HepG2 (cell line): ENCODE measurements around the gene ZNF608. TPM values are rescaled to one million over a fixed set of nuclear protein-coding genes. Genes with fewer than 3 reads are reported as not detected.

Experiments used
- ATAC-seq: fragments of 200-7000 bp; cut with Tn5 transposase; 3 replicates; pipeline ENCODE4 v1.9.1; 2020; ENCODE audit warnings: mild to moderate bottlenecking, moderate library complexity
- BruUV-seq: library from RNA; stranded (reverse); fragments of 400-500 nt; replicated peaks from 2 replicates; lab custom pipeline; 2021; lab: Mats Ljungman, UMichigan
- CTCF ChIA-PET: fragments of 300-600 bp; formaldehyde crosslinking; extraction: SDS; loops from one replicate; lab custom pipeline; 2021; ENCODE audit warnings: low total read pairs, inconsistent platforms, low intra/inter-chr PET ratio; lab: Yijun Ruan, JAX
- POLR2A ChIA-PET: fragments of 350-600 bp; sonication (Branson Sonifier 250); formaldehyde crosslinking; loops from one replicate; lab custom pipeline; 2020; ENCODE audit warnings: antibody characterized with exemption, inconsistent platforms; lab: Yijun Ruan, JAX
- DNase-seq: peaks from one replicate; pipeline ENCODE4 v3.0.0-alpha.2; 2015; ENCODE audit warnings: low spot score
- FAIRE-seq: peaks from 3 replicates; lab custom pipeline; 2011; peaks lifted over from hg19 to GRCh38; lab: Jason Lieb, UNC
- H2AFZ ChIP-seq: one replicate; pipeline ENCODE4 v1.6.1; 2011; ENCODE audit warnings: low read length, inconsistent platforms
- H3K27ac ChIP-seq: fragments of 300-600 bp; 3 replicates; pipeline ENCODE4 v1.8.0; 2011; ENCODE audit warnings: mixed run types, mild to moderate bottlenecking, mixed read lengths, low read length, inconsistent platforms; ENCODE audit not compliant: insufficient read depth; ENCODE audit errors: extremely low read length
- H3K27me3 ChIP-seq, 2 experiments: fragments of 200-600 bp in 1 of 2; 2 replicates in 1 of 2; 3 replicates in 1 of 2; pipeline versions ENCODE4 v1.6.0 to v1.8.0; 2011; ENCODE audit warnings: low read length in 2 of 2, mild to moderate bottlenecking in 2 of 2, moderate library complexity in 2 of 2, inconsistent platforms in 1 of 2; ENCODE audit not compliant: insufficient read depth in 2 of 2, control insufficient read depth in 1 of 2
- H3K36me3 ChIP-seq, 2 experiments: fragments of 200-600 bp in 1 of 2; replicated peaks in 1 of 2; 2 replicates in 1 of 2; 3 replicates in 1 of 2; pipeline versions ENCODE4 v1.5.1 to v1.8.0; 2011; ENCODE audit warnings: low read length in 2 of 2, inconsistent platforms in 1 of 2; ENCODE audit not compliant: insufficient read depth in 2 of 2, control insufficient read depth in 1 of 2
- H3K4me1 ChIP-seq: 2 replicates; pipeline ENCODE4 v1.5.1; 2012; ENCODE audit warnings: low read length, inconsistent platforms; ENCODE audit not compliant: insufficient read depth
- H3K4me2 ChIP-seq: 2 replicates; pipeline ENCODE4 v1.6.0; 2011; ENCODE audit warnings: low read depth, low read length, inconsistent platforms
- H3K4me3 ChIP-seq, 3 experiments: fragments of 200-600 bp in 1 of 3; sonication (generic), shearing (Covaris generic) in 1 of 3; replicated peaks in 1 of 3; 2 replicates each; pipeline ENCODE4 v1.5.1; 2011 to 2016; ENCODE audit warnings: low read length in 3 of 3, inconsistent platforms in 2 of 3, low read depth in 2 of 3, mild to moderate bottlenecking in 2 of 3, control low read depth in 1 of 3, mixed read lengths in 1 of 3; ENCODE audit not compliant: insufficient read depth in 1 of 3
- H3K79me2 ChIP-seq: one replicate; pipeline ENCODE4 v1.6.1; 2011; ENCODE audit warnings: low read length, inconsistent platforms; ENCODE audit not compliant: insufficient read depth
- H3K9ac ChIP-seq: 2 replicates; pipeline ENCODE4 v1.6.0; 2011; ENCODE audit warnings: mild to moderate bottlenecking, low read depth, low read length, inconsistent platforms; ENCODE audit not compliant: insufficient read depth
- H3K9me3 ChIP-seq: 2 replicates; pipeline ENCODE4 v1.5.1; 2012; ENCODE audit warnings: mild to moderate bottlenecking, low read length
- H4K20me1 ChIP-seq: 2 replicates; pipeline ENCODE4 v1.6.0; 2011; ENCODE audit warnings: inconsistent platforms, mild to moderate bottlenecking, low read length, moderate library complexity; ENCODE audit not compliant: insufficient read depth
- CBX1 ChIP-seq: IDR thresholded peaks from one replicate; pipeline ENCODE4 v1.6.1; 2016; ENCODE audit warnings: antibody characterized with exemption, low read depth
- CHCHD3 ChIP-seq: sonication (generic); formaldehyde crosslinking; IDR thresholded peaks from 2 replicates; pipeline ENCODE4 v1.8.0; 2022; ENCODE audit warnings: mild to moderate bottlenecking, missing genetic modification reagents, moderate library complexity
- DDIT3 ChIP-seq: sonication (generic); formaldehyde crosslinking; IDR thresholded peaks from 2 replicates; pipeline ENCODE4 v1.4.0; 2020; ENCODE audit warnings: mild to moderate bottlenecking, missing genetic modification reagents
- GATAD2A ChIP-seq: IDR thresholded peaks from 2 replicates; pipeline ENCODE4 v1.6.1; 2016
- GFI1 ChIP-seq: sonication (generic); formaldehyde crosslinking; IDR thresholded peaks from 2 replicates; pipeline ENCODE4 v1.5.0; 2020; ENCODE audit warnings: missing genetic modification reagents, mild to moderate bottlenecking, borderline replicate concordance
- GPN1 ChIP-seq: sonication (generic); formaldehyde crosslinking; IDR thresholded peaks from 2 replicates; pipeline ENCODE4 v1.5.1; 2020; ENCODE audit warnings: missing genetic modification reagents, borderline replicate concordance
- MYNN ChIP-seq: sonication (generic); formaldehyde crosslinking; IDR thresholded peaks from 2 replicates; pipeline ENCODE4 v1.4.0; 2020; ENCODE audit warnings: mild to moderate bottlenecking, low read depth, missing genetic modification reagents
- PLSCR1 ChIP-seq: sonication (generic); formaldehyde crosslinking; IDR thresholded peaks from 2 replicates; pipeline ENCODE4 v1.5.0; 2020; ENCODE audit warnings: missing genetic modification reagents, mild to moderate bottlenecking, borderline replicate concordance
- ZBTB3 ChIP-seq: sonication (generic); formaldehyde crosslinking; IDR thresholded peaks from 2 replicates; pipeline ENCODE4 v1.4.0; 2020; ENCODE audit warnings: low read depth, mild to moderate bottlenecking, moderate library complexity, missing genetic modification reagents, borderline replicate concordance
- ZNF629 ChIP-seq: sonication (generic); formaldehyde crosslinking; conservative IDR thresholded peaks from 2 replicates; pipeline ENCODE4 v1.5.0; 2020; ENCODE audit warnings: missing genetic modification reagents
- ZNF709 ChIP-seq: sonication (generic); formaldehyde crosslinking; IDR thresholded peaks from 2 replicates; pipeline ENCODE4 v1.5.0; 2020; ENCODE audit warnings: mild to moderate bottlenecking, missing genetic modification reagents
- ZXDC ChIP-seq: sonication (generic); formaldehyde crosslinking; IDR thresholded peaks from 2 replicates; pipeline ENCODE4 v1.5.0; 2020; ENCODE audit warnings: mild to moderate bottlenecking, missing genetic modification reagents
- WGBS: methylation state at CpG from one replicate; pipeline ENCODE4 v1.1.6; 2017; ENCODE audit warnings: low lambda C conversion rate; 5-methylcytosine and 5-hydroxymethylcytosine counted together
- in situ Hi-C: cut with HindIII; loops from 2 replicates; pipeline ENCODE4 v1.10.0; 2017; ENCODE audit warnings: low pct_unique_long_range_greater_than_20kb; ENCODE audit not compliant: extremely low pct_ligation_motif_present
- intact Hi-C: fragments of 100-400 bp; cut with micrococcal nuclease; formaldehyde crosslinking; loops from one replicate; pipeline ENCODE4 v1.10.0; 2022; ENCODE audit not compliant: unreplicated experiment
- polyA plus RNA-seq, 8 experiments: library from polyadenylated mRNA; depleted of rRNA in 3 of 8; stranded (reverse) in 7 of 8; unstranded in 1 of 8; fragments of >200 nt; fragmentation: Illumina TruSeq in 4 of 8; extraction: Trizol in 4 of 8; gene quantifications; 2 replicates each; pipeline versions ENCODE4 v1.2.1 to v1.2.3, GENCODE V29; 2011 to 2016; ENCODE audit warnings: low read depth in 4 of 8, missing spikeins in 1 of 8, mixed read lengths in 1 of 8; ENCODE audit not compliant: insufficient read depth in 1 of 8
- total RNA-seq, 5 experiments: library from RNA; depleted of rRNA; stranded (reverse); fragments of >200 nt; fragmentation: Illumina TruSeq; extraction: Trizol; gene quantifications; 2 replicates each; pipeline ENCODE4 v1.2.3, GENCODE V29; 2016; ENCODE audit warnings: low read depth in 1 of 5

The ZNF608 gene
- total and polyA plus RNA-seq, 2 of the 13 experiments (the other 11 are each of a cell fraction or from before 2014, with no cell fraction given): 0.66 to 0.91 TPM

- CTCF ChIA-PET: no interaction called here
- 89% methylated on average over 1 of the region's 1 CpG for WGBS
- Histone ChIP-seq H4K20me1 (no peaks in the 10 kb centered on the region), H3K36me3 (no peaks in the 10 kb centered on the region), H3K4me1 (0 out of 2 replicates have a peak, but pooled peaks cover 2% of the 10 kb centered on the region), H2AFZ (no peak overlapping the region), H3K27me3 (no peaks in the 10 kb centered on the region), H3K4me3 (no peak overlapping the region), H3K4me2 (no peak overlapping the region), H3K79me2 (no peaks in the 10 kb centered on the region), H3K27ac (no peak overlapping the region), H3K9ac (no peak overlapping the region), H3K9me3 (no peaks in the 10 kb centered on the region)
- DNase-seq (no peak), ATAC-seq (no peak), FAIRE-seq (no peak)
- BruUV-seq: no TSS peak
- POLR2A ChIA-PET: no interaction called here
- intact Hi-C loops (no loop called here), in situ Hi-C loops (no loop called here)
- TF ChIP-seq CBX1 (no peak), PLSCR1 (CRISPR knock-in tag) (no peak), MYNN (CRISPR knock-in tag) (no peak), ZBTB3 (CRISPR knock-in tag) (no peak), ZXDC (CRISPR knock-in tag) (no peak), ZNF629 (CRISPR knock-in tag) (no peak), GPN1 (no peak), GFI1 (CRISPR knock-in tag) (no peak), GATAD2A (CRISPR knock-in tag) (no peak), DDIT3 (CRISPR knock-in tag) (no peak), CHCHD3 (CRISPR knock-in tag) (no peak), ZNF709 (CRISPR knock-in tag) (no peak)
Observed at GRCh38 chr5:124697501-124697900, 48.9 kb downstream of the ZNF608 start.
